Measurements from ENCODE around the gene ZNG1B.
"Not testable (repeated sequence)": the region's sequence is repeated elsewhere in the genome, so short reads cannot be mapped to it uniquely, and the experiment has no call there.

Gene ZNG1B

GRCh38 chr2:113437508-113438465, at the start of gene ZNG1B:
TSS of gene ZNG1B (plus strand) at chr2:113437691. CDS start at chr2:113437869, 178 bp downstream.
- DNase-seq = not testable (repeated sequence)

DNA sequence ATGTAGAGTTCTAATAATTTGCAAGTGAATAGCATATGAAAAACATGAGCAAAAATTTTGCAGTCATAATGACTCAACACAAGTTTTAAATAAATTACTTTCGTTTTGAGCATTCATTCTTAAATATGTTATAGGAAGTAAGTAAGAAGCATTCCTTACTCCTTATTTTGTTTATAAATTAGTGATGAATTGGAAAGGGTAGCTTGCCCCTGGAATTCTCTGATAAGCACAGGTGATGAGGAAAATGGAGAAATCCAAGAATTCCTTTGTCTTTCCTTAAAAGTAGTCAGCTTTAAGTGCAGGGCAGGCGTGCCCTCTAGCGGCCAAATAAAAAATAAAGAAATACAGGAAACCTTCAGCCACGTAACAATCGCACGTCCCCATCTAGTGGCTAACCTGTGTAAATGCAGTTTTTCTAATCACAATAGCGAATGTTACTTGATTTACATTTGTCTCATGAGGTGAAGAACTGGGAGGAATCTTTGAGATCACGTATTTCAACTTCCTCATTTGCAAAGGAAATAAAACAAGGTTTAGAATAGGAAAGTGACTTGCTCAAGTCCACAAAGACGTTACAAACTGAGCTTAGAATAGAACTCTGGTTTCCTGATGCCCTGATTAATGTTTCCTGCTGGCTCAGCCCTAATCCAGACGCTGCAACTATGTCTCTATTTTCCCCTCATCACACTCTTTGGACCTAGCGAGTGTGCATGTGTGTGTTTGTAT, 47.2 kb upstream of the ZNG1B start:
- no peak for DNase-seq

- DNase-seq = no peak
These were observed 46.4 kb upstream of the ZNG1B start for GRCh38 chr2:113391073-113391472.

- DNase-seq = no peak
These were observed 31.4 kb upstream of the ZNG1B start for GRCh38 chr2:113406114-113406513.

DNA sequence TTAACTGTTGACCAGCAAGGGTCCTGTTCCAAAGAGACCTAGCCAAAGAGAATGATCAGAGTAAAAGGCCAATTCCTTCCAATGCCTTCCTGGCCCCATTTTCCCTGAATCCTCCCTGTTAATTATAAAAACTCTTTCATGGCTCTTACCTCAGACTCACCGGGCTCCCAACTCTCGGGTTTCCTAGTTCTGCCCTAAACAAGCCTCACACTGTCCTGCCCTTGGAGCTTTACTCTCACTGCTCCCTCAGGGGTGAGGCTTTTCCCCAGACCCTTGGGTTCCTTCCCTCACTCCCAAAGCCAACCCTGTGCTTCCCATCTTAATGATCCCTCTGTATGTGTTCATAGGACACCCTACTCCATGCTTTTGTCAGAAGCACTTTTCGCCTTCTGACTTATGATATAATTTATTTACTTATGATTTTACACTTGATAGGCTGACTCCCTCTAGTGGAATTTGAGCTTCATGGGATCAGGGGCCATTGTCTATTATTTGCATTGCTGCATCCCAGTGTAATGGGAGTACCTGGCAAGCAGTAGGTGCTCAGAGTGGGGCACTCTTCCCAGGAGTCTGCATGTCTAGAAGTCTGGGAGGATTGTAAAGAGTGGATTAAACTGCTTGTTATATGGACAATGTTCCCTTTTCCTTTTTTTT, 29.9 kb upstream of the ZNG1B start:
- no peak for DNase-seq

DNA sequence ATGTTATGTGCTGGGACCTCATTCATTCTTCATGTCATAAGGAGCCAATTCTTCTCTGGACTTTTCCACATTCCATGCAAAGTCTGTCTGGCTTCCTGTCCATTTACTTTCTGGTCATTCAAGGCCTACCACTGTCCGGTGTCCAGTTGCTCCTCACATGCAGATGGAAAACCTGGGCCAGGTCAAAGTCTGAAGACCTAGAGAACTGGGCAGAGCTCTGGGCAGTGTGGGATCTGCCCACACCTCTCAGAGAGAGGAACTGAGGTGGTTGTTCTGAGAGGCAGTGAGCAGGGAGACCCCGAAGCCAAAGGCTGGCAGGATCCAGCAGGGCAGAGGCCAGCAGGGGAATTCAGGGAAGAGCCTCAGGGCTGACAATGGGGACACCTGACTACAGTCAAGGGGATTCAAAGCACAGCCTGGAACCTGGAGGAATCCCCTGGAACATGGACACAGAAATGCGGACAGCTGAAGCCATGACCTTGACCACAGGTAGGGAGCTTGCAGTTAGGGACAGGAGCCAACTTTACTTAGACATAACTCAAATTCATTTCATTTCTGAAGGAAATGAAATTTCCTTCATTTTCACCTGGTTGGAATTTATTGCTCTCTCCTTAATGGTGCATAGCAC, 25.7 kb upstream of the ZNG1B start:
- DNase-seq = not testable (repeated sequence)

- not testable (repeated sequence) for DNase-seq
These were observed 24.7 kb upstream of the ZNG1B start for GRCh38 chr2:113412774-113413173.

- DNase-seq = not testable (repeated sequence)
These were observed 5.7 kb upstream of the ZNG1B start for GRCh38 chr2:113431773-113432172.

GRCh38 chr2:113433468-113433867, 4.0 kb upstream of the ZNG1B start:
- not testable (repeated sequence) for DNase-seq

- DNase-seq = not testable (repeated sequence)
These were observed 28.3 kb downstream of the ZNG1B start for GRCh38 chr2:113465770-113466169.

DNA sequence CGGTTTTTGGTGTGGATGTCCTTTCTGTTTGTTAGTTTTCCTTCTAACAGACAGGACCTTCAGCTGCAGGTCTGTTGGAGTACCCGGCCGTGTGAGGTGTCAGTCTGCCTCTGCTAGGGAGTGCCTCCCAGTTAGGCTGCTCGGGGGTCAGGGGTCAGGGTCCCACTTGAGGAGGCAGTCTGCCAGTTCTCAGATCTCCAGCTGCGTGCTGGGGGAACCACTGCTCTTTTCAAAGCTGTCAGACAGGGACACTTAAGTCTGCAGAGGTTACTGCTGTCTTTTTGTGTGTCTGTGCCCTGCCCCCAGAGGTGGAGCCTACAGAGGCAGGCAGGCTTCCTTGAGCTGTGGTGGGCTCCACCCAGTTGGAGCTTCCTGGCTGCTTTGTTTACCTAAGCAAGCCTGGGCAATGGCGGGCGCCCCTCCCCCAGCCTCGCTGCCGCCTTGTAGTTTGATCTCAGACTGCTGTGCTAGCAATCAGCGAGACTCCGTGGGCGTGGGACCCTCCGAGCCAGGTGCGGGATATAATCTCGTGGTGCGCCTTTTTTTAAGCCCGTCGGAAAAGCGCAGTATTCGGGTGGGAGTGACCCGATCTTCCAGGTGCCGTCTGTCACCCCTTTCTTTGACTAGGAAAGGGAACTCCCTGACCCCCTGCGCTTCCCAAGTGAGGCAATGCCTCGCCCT, 39.3 kb downstream of the ZNG1B start:
- not testable (repeated sequence) for DNase-seq

DNA sequence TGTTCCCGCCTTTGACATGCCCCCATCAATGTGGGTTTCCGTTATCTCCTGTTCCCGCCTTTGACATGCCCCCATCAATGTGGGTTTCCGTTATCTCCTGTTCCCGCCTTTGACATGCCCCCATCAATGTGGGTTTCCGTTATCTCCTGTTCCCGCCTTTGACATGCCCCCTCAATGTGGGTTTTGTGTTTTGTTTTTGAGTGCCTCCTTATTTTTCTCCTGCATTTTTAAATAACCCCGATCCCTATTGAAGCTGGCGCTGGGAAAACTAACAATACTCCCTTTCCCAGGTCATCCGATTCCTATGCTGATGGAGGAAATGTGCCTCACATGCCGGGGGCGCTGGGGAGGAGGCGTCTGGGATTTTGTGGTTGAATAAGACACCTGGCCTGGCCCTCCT, 59.0 kb downstream of the ZNG1B start:
- not testable (repeated sequence) for DNase-seq

GRCh38 chr2:113498365-113498764, 60.9 kb downstream of the ZNG1B start, which contains the start of gene FOXD4L1:
TSS of gene FOXD4L1 (plus strand) at chr2:113498665. CDS start at chr2:113499257, 592 bp downstream.
- DNase-seq = not testable (repeated sequence)

GRCh38 chr2:113499019-113499885, 61.8 kb downstream of the ZNG1B start:
- not testable (repeated sequence) for DNase-seq

DNA sequence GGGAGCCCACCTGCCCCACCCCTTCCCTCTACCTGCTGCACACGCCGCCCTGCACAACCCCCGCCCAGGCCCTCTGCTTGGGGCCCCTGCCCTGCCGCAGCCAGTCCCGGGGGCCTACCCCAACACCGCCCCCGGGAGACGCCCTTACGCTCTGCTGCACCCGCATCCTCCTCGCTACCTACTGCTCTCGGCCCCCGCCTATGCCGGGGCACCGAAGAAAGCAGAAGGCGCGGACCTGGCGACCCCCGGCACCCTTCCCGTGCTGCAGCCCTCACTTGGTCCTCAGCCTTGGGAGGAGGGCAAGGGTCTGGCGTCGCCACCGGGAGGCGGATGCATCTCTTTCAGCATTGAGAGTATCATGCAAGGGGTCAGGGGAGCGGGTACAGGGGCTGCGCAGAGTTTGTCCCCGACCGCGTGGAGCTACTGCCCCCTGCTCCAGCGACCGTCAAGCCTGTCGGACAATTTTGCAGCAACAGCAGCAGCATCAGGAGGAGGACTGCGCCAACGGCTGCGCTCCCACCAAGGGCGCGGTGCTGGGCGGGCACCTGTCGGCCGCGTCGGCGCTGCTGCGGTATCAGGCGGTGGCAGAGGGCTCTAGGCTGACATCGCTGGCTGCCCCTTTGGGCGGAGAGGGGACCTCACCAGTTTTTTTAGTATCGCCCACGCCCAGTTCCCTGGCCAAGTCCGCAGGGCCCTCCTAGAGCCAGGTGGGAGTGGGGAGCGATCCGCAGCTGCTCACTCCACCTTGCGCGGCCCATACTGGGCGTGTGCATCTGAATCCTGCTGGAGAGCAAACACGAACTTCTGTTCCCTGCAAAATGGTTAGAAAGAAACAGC, 62.6 kb downstream of the ZNG1B start:
- not testable (repeated sequence) for DNase-seq

DNA sequence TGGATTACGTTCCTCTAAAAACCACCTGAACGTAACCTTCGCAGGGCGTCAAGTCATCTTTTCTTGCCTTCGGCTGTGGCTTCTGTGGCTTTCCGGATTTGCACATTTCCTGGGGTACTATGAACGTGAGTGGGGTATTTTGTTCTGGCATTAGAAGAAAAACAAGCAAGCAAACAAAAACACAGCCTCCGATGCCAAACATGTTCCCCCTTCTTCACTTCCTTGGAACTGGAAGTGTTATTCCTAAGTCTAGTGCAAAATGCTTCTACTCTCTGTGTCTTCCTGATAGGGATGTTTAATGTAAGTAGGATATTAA, 63.2 kb downstream of the ZNG1B start:
- DNase-seq = not testable (repeated sequence)

DNA sequence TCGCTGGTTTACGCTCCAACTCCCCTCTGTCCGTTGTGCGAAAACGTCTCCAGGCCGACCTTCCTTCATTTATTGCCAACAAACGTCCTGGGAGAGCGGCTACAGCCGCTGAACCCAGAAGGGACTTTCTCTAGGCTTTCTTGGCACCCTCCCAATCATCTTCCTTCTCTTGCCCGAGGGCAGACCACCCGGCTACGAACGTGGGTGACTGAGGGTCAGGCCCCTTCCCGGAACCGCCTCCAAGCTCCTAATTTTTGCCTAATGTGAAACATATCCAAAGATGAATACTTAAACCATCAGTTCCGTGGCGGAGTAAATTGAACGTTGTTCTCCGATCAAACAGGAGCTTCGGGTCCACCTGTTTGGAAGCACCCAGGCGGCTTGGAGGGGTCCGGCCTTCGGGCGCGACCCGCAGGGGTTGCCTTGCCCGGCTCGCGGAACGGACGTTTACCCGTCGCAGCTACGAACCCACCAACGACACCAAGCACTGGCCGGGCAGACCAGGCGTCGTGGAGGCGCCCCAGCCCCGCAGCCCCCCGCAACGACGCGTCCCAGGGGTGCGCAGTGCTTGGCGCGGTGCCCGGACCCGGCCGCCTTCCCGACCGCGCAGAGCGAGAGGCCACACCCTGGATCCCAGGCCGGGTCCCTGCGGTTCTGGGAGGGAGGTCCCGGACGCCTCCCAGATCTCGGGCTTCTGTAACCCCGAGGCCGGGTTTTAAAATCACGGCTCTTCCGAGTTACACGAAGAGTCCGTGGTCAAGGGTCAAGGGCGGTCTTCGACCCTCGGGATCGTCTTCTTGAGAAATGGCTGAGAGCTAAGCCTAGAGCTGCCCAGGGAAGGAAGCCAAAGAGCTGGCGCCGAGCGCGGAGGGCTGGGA, 65.0 kb downstream of the ZNG1B start:
- DNase-seq = not testable (repeated sequence)

- DNase-seq = not testable (repeated sequence)
These were observed 65.9 kb downstream of the ZNG1B start for GRCh38 chr2:113503094-113504042.

Measured in COR-L47 (cell line).